GDM1 (cell line): ENCODE results near the gene MX2.
A peak's percentile ranks its signal among the peaks of the same experiment; 100 is the strongest.
"Not testable (repeated sequence)": the region's sequence is repeated elsewhere in the genome, so short reads cannot be mapped to it uniquely, and the experiment has no call there.

Experiments
- DNase-seq: peaks from one replicate; lab custom pipeline; 2025; lab: John Stamatoyannopoulos, UW

The MX2 gene

GRCh38 chr21:41418393-41418792, 56.6 kb downstream of the MX2 start:
- no peak for DNase-seq

GRCh38 chr21:41418956-41419680, 57.3 kb downstream of the MX2 start:
- no peak for DNase-seq

- peak; percentile 68 for DNase-seq
Observed at GRCh38 chr21:41419921-41420862, 58.4 kb downstream of the MX2 start.

GRCh38 chr21:41420998-41421397, 59.2 kb downstream of the MX2 start:
- not testable (repeated sequence) for DNase-seq

- no peak for DNase-seq
Observed at GRCh38 chr21:41422546-41423304, 60.9 kb downstream of the MX2 start.

GRCh38 chr21:41423305-41423636, 61.4 kb downstream of the MX2 start:
- DNase-seq: not testable (repeated sequence)

- no peak for DNase-seq
Observed at GRCh38 chr21:41425588-41425953, 63.7 kb downstream of the MX2 start.

- no peak for DNase-seq
Observed at GRCh38 chr21:41425954-41426675, 64.3 kb downstream of the MX2 start, which contains the start of gene MX1. MX1 (plus strand) TSS chr21:41426239; CDS start chr21:41432071, 5,832 bp downstream.

GRCh38 chr21:41426676-41427404, 65.0 kb downstream of the MX2 start:
- no peak for DNase-seq

GRCh38 chr21:41427556-41427955, 65.7 kb downstream of the MX2 start:
- DNase-seq: no peak

- no peak for DNase-seq
Observed at GRCh38 chr21:41428311-41428710, 66.5 kb downstream of the MX2 start.

GRCh38 chr21:41428847-41429246, 67.0 kb downstream of the MX2 start:
- no peak for DNase-seq

- DNase-seq: no peak
Observed at GRCh38 chr21:41429305-41429704, 67.5 kb downstream of the MX2 start.

GRCh38 chr21:41429925-41430491, 68.2 kb downstream of the MX2 start:
- no peak for DNase-seq

- no peak for DNase-seq
Observed at GRCh38 chr21:41431788-41432548, 70.1 kb downstream of the MX2 start.

- no peak for DNase-seq
Observed at GRCh38 chr21:41432562-41433460, 71.0 kb downstream of the MX2 start.

- no peak for DNase-seq
Observed at GRCh38 chr21:41433566-41433965, 71.7 kb downstream of the MX2 start.

- DNase-seq: no peak
Observed at GRCh38 chr21:41435706-41436105, 73.9 kb downstream of the MX2 start.

- DNase-seq: no peak
Observed at GRCh38 chr21:41437729-41438128, 75.9 kb downstream of the MX2 start.
